Measurements from ENCODE around the gene CUX1. TPM values are rescaled to one million over a fixed set of nuclear protein-coding genes. Genes with fewer than 3 reads are reported as not detected.

CUX1 gene
- total RNA-seq, 1 experiment from 2014 or later, result 92.4 TPM

- Histone ChIP-seq H3K9ac (ENCODE audit: low read length) (peak overlapping the region; percentile 87), H3K4me2 (ENCODE audit: low read depth, low read length, poor library complexity, severe bottlenecking) (peak overlapping the region; percentile 64), H3K79me2 (ENCODE audit: low read length) (peaks cover 69% of the 10 kb centered on the region), H3K36me3 (ENCODE audit: insufficient read depth, low read length) (no peaks in the 10 kb centered on the region), H3K9me2 (replicated peaks; ENCODE audit: insufficient read depth, low read length) (no peaks in the 10 kb centered on the region), H3K4me3 (ENCODE audit: low read length) (peak overlapping the region; percentile 35; the same call in 1 of the 2 replicates), H4K20me1 (ENCODE audit: insufficient read depth, low read depth, low read length) (no peaks in the 10 kb centered on the region), H3K9me3 (ENCODE audit: low read length) (no peaks in the 10 kb centered on the region), H3K27me3 (ENCODE audit: low read length) (no peaks in the 10 kb centered on the region), H2AFZ (ENCODE audit: low read length) (no peak overlapping the region), H3K4me1 (ENCODE audit: low read length) (peaks cover 97% of the 10 kb centered on the region), H3K27ac (ENCODE audit: low read length) (peak overlapping the region; percentile 96)
- no peak for DNase-seq
Observed at GRCh38 chr7:101995121-101995520, 177.7 kb downstream of the CUX1 start.

- no peaks in the 10 kb centered on the region for H4K20me1 ChIP-seq (ENCODE audit: insufficient read depth, low read depth, low read length)
- peaks cover 99% of the 10 kb centered on the region for H3K4me1 ChIP-seq (ENCODE audit: low read length)
- DNase-seq, result peak; percentile 81
- no peaks in the 10 kb centered on the region for H3K27me3 ChIP-seq (ENCODE audit: low read length)
- no peaks in the 10 kb centered on the region for H3K9me2 ChIP-seq (replicated peaks; ENCODE audit: insufficient read depth, low read length)
- peak overlapping the region; percentile 96 for H3K27ac ChIP-seq (ENCODE audit: low read length)
- H3K79me2 ChIP-seq (ENCODE audit: low read length), result peaks cover 79% of the 10 kb centered on the region
- peak overlapping the region; percentile 64 for H3K4me2 ChIP-seq (ENCODE audit: low read depth, low read length, poor library complexity, severe bottlenecking)
- H2AFZ ChIP-seq (ENCODE audit: low read length), result no peak overlapping the region
- H3K36me3 ChIP-seq (ENCODE audit: insufficient read depth, low read length), result no peaks in the 10 kb centered on the region
- no peaks in the 10 kb centered on the region for H3K9me3 ChIP-seq (ENCODE audit: low read length)
- H3K9ac ChIP-seq (ENCODE audit: low read length), result peak overlapping the region; percentile 87
- peak overlapping the region; percentile 35; the same call in 1 of the 2 replicates for H3K4me3 ChIP-seq (ENCODE audit: low read length)
Observed at GRCh38 chr7:101996131-101996691, 178.8 kb downstream of the CUX1 start.

GRCh38 chr7:101996876-101997275, 179.4 kb downstream of the CUX1 start:
- Histone ChIP-seq H3K4me1 (ENCODE audit: low read length) (peaks cover 92% of the 10 kb centered on the region), H3K27me3 (ENCODE audit: low read length) (no peaks in the 10 kb centered on the region), H3K27ac (ENCODE audit: low read length) (peak overlapping the region; percentile 96), H2AFZ (ENCODE audit: low read length) (no peak overlapping the region), H3K36me3 (ENCODE audit: insufficient read depth, low read length) (no peaks in the 10 kb centered on the region), H3K79me2 (ENCODE audit: low read length) (peaks cover 84% of the 10 kb centered on the region), H3K4me3 (ENCODE audit: low read length) (no peak overlapping the region), H3K9ac (ENCODE audit: low read length) (peak overlapping the region; percentile 87; the same call in 1 of the 2 replicates), H3K9me2 (replicated peaks; ENCODE audit: insufficient read depth, low read length) (no peaks in the 10 kb centered on the region), H4K20me1 (ENCODE audit: insufficient read depth, low read depth, low read length) (no peaks in the 10 kb centered on the region), H3K4me2 (ENCODE audit: low read depth, low read length, poor library complexity, severe bottlenecking) (no peak overlapping the region), H3K9me3 (ENCODE audit: low read length) (no peaks in the 10 kb centered on the region)
- no peak for DNase-seq

GRCh38 chr7:101998029-101998905, 180.8 kb downstream of the CUX1 start:
- no peaks in the 10 kb centered on the region for H3K9me3 ChIP-seq (ENCODE audit: low read length)
- peak overlapping the region; percentile 12 for H3K4me2 ChIP-seq (ENCODE audit: low read depth, low read length, poor library complexity, severe bottlenecking)
- H3K27ac ChIP-seq (ENCODE audit: low read length), result peak overlapping the region; percentile 96
- H3K4me3 ChIP-seq (ENCODE audit: low read length), result no peak overlapping the region
- no peak for DNase-seq
- H3K79me2 ChIP-seq (ENCODE audit: low read length), result peaks cover 88% of the 10 kb centered on the region
- H4K20me1 ChIP-seq (ENCODE audit: insufficient read depth, low read depth, low read length), result no peaks in the 10 kb centered on the region
- peak overlapping the region; percentile 55 for H3K9ac ChIP-seq (ENCODE audit: low read length)
- no peaks in the 10 kb centered on the region for H3K9me2 ChIP-seq (replicated peaks; ENCODE audit: insufficient read depth, low read length)
- no peaks in the 10 kb centered on the region for H3K36me3 ChIP-seq (ENCODE audit: insufficient read depth, low read length)
- H3K27me3 ChIP-seq (ENCODE audit: low read length), result no peaks in the 10 kb centered on the region
- no peak overlapping the region for H2AFZ ChIP-seq (ENCODE audit: low read length)
- peaks cover 78% of the 10 kb centered on the region for H3K4me1 ChIP-seq (ENCODE audit: low read length)

GRCh38 chr7:101998906-101999240, 181.4 kb downstream of the CUX1 start:
- Histone ChIP-seq H3K27ac (ENCODE audit: low read length) (peak overlapping the region; percentile 96), H3K9me2 (replicated peaks; ENCODE audit: insufficient read depth, low read length) (no peaks in the 10 kb centered on the region), H3K4me3 (ENCODE audit: low read length) (no peak overlapping the region), H3K27me3 (ENCODE audit: low read length) (no peaks in the 10 kb centered on the region), H3K79me2 (ENCODE audit: low read length) (peaks cover 90% of the 10 kb centered on the region), H3K4me2 (ENCODE audit: low read depth, low read length, poor library complexity, severe bottlenecking) (peak overlapping the region; percentile 12), H3K36me3 (ENCODE audit: insufficient read depth, low read length) (no peaks in the 10 kb centered on the region), H3K9ac (ENCODE audit: low read length) (peak overlapping the region; percentile 55), H4K20me1 (ENCODE audit: insufficient read depth, low read depth, low read length) (no peaks in the 10 kb centered on the region), H2AFZ (ENCODE audit: low read length) (no peak overlapping the region), H3K9me3 (ENCODE audit: low read length) (no peaks in the 10 kb centered on the region), H3K4me1 (ENCODE audit: low read length) (peaks cover 72% of the 10 kb centered on the region)
- DNase-seq, result no peak

GRCh38 chr7:101999393-101999792, 182.0 kb downstream of the CUX1 start:
- Histone ChIP-seq H3K9ac (ENCODE audit: low read length) (no peak overlapping the region), H3K4me2 (ENCODE audit: low read depth, low read length, poor library complexity, severe bottlenecking) (no peak overlapping the region), H3K79me2 (ENCODE audit: low read length) (peaks cover 90% of the 10 kb centered on the region), H3K9me2 (replicated peaks; ENCODE audit: insufficient read depth, low read length) (no peaks in the 10 kb centered on the region), H3K27me3 (ENCODE audit: low read length) (no peaks in the 10 kb centered on the region), H3K27ac (ENCODE audit: low read length) (peak overlapping the region; percentile 96), H3K4me1 (ENCODE audit: low read length) (peaks cover 67% of the 10 kb centered on the region), H2AFZ (ENCODE audit: low read length) (no peak overlapping the region), H3K9me3 (ENCODE audit: low read length) (no peaks in the 10 kb centered on the region), H4K20me1 (ENCODE audit: insufficient read depth, low read depth, low read length) (no peaks in the 10 kb centered on the region), H3K36me3 (ENCODE audit: insufficient read depth, low read length) (no peaks in the 10 kb centered on the region), H3K4me3 (ENCODE audit: low read length) (no peak overlapping the region)
- DNase-seq, result no peak

GRCh38 chr7:102000123-102000522, 182.7 kb downstream of the CUX1 start:
- H2AFZ ChIP-seq (ENCODE audit: low read length), result no peak overlapping the region
- no peaks in the 10 kb centered on the region for H3K9me2 ChIP-seq (replicated peaks; ENCODE audit: insufficient read depth, low read length)
- peaks cover 60% of the 10 kb centered on the region for H3K4me1 ChIP-seq (ENCODE audit: low read length)
- H3K36me3 ChIP-seq (ENCODE audit: insufficient read depth, low read length), result no peaks in the 10 kb centered on the region
- peaks cover 90% of the 10 kb centered on the region for H3K79me2 ChIP-seq (ENCODE audit: low read length)
- no peak overlapping the region for H3K4me2 ChIP-seq (ENCODE audit: low read depth, low read length, poor library complexity, severe bottlenecking)
- no peaks in the 10 kb centered on the region for H4K20me1 ChIP-seq (ENCODE audit: insufficient read depth, low read depth, low read length)
- DNase-seq, result no peak
- H3K9ac ChIP-seq (ENCODE audit: low read length), result no peak overlapping the region
- H3K27me3 ChIP-seq (ENCODE audit: low read length), result no peaks in the 10 kb centered on the region
- no peaks in the 10 kb centered on the region for H3K9me3 ChIP-seq (ENCODE audit: low read length)
- no peak overlapping the region for H3K4me3 ChIP-seq (ENCODE audit: low read length)
- peak overlapping the region; percentile 64 for H3K27ac ChIP-seq (ENCODE audit: low read length)

- H3K79me2 ChIP-seq (ENCODE audit: low read length), result peaks cover 88% of the 10 kb centered on the region
- no peaks in the 10 kb centered on the region for H4K20me1 ChIP-seq (ENCODE audit: insufficient read depth, low read depth, low read length)
- H3K27me3 ChIP-seq (ENCODE audit: low read length), result no peaks in the 10 kb centered on the region
- peaks cover 19% of the 10 kb centered on the region for H3K4me1 ChIP-seq (ENCODE audit: low read length)
- H3K9me3 ChIP-seq (ENCODE audit: low read length), result no peaks in the 10 kb centered on the region
- no peak overlapping the region for H2AFZ ChIP-seq (ENCODE audit: low read length)
- H3K9ac ChIP-seq (ENCODE audit: low read length), result no peak overlapping the region
- DNase-seq, result no peak
- no peak overlapping the region for H3K4me2 ChIP-seq (ENCODE audit: low read depth, low read length, poor library complexity, severe bottlenecking)
- H3K4me3 ChIP-seq (ENCODE audit: low read length), result no peak overlapping the region
- H3K27ac ChIP-seq (ENCODE audit: low read length), result no peak overlapping the region
- H3K9me2 ChIP-seq (replicated peaks; ENCODE audit: insufficient read depth, low read length), result no peaks in the 10 kb centered on the region
- H3K36me3 ChIP-seq (ENCODE audit: insufficient read depth, low read length), result peaks cover 7% of the 10 kb centered on the region; the same call in 1 of the 2 replicates
Observed at GRCh38 chr7:102004229-102004628, 186.8 kb downstream of the CUX1 start.

All from Karpas-422 (cell line).